ENCODE measurements around the gene OR2T2.
"Not testable (repeated sequence)": the region's sequence is repeated elsewhere in the genome, so short reads cannot be mapped to it uniquely, and the experiment has no call there.

OR2T2 gene

GRCh38 chr1:248445399-248445798, at the start of gene OR2T2:
Gene OR2T2 (plus strand): TSS chr1:248445637. CDS start chr1:248452798, 7,161 bp downstream.
- not testable (repeated sequence) for H3K27ac ChIP-seq (ENCODE audit: low read length); H3K9me3 ChIP-seq (ENCODE audit: control insufficient read depth in 1 of 2, low read length in 2 of 2); H3K4me3 ChIP-seq (ENCODE audit: low read depth in 1 of 2, low read length in 2 of 2); H3K4me1 ChIP-seq (ENCODE audit: control insufficient read depth in 1 of 2, insufficient read depth in 2 of 2, low read length in 2 of 2); H3K36me3 ChIP-seq (ENCODE audit: control insufficient read depth in 1 of 2, insufficient read depth in 2 of 2, low read length in 2 of 2); H3K27me3 ChIP-seq (ENCODE audit: low read depth, low read length)

DNA sequence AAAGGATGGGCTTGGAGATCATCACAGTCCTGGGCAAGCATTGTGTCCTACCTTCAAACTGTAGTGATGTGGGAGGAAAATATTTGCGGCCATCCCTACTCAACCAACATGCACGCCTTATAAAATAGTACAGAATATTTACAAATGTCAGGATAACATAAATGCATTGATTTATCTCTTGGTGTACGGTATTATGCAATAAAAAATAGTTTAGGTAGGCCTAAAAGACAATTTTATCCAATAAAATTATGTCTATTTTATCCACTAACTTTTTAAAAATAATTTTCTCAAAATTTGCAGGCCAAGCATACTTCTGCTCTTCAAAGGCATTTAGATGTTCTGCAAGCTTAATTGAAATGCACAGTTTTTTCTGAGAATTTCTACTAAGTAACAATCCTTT, 42.7 kb upstream of the OR2T2 start, which contains the start of gene OR2T1:
OR2T1 (plus strand) TSS at position 301 of the 400 bp plus-strand sequence. CDS start 3,100 bp downstream, outside the sequence.
- Histone ChIP-seq H3K27ac (ENCODE audit: low read length) (no peak within 1 kb of the TSS), H3K27me3 (ENCODE audit: low read depth, low read length) (no peaks in the 10 kb centered on the region), H3K4me1 (ENCODE audit: control insufficient read depth in 1 of 2, insufficient read depth in 2 of 2, low read length in 2 of 2) (no peaks in the 10 kb centered on the region), H3K9me3 (ENCODE audit: control insufficient read depth in 1 of 2, low read length in 2 of 2) (no peaks in the 10 kb centered on the region), H3K36me3 (ENCODE audit: control insufficient read depth in 1 of 2, insufficient read depth in 2 of 2, low read length in 2 of 2) (no peaks in the 10 kb centered on the region), H3K4me3 (ENCODE audit: low read depth in 1 of 2, low read length in 2 of 2) (no peak within 1 kb of the TSS)

GRCh38 chr1:248404024-248404423, 41.4 kb upstream of the OR2T2 start:
- Histone ChIP-seq H3K9me3 (ENCODE audit: control insufficient read depth in 1 of 2, low read length in 2 of 2) (no peaks in the 10 kb centered on the region), H3K36me3 (ENCODE audit: control insufficient read depth in 1 of 2, insufficient read depth in 2 of 2, low read length in 2 of 2) (no peaks in the 10 kb centered on the region), H3K27ac (ENCODE audit: low read length) (no peak overlapping the region), H3K4me3 (ENCODE audit: low read depth in 1 of 2, low read length in 2 of 2) (no peak overlapping the region), H3K4me1 (ENCODE audit: control insufficient read depth in 1 of 2, insufficient read depth in 2 of 2, low read length in 2 of 2) (no peaks in the 10 kb centered on the region), H3K27me3 (ENCODE audit: low read depth, low read length) (no peaks in the 10 kb centered on the region)

DNA sequence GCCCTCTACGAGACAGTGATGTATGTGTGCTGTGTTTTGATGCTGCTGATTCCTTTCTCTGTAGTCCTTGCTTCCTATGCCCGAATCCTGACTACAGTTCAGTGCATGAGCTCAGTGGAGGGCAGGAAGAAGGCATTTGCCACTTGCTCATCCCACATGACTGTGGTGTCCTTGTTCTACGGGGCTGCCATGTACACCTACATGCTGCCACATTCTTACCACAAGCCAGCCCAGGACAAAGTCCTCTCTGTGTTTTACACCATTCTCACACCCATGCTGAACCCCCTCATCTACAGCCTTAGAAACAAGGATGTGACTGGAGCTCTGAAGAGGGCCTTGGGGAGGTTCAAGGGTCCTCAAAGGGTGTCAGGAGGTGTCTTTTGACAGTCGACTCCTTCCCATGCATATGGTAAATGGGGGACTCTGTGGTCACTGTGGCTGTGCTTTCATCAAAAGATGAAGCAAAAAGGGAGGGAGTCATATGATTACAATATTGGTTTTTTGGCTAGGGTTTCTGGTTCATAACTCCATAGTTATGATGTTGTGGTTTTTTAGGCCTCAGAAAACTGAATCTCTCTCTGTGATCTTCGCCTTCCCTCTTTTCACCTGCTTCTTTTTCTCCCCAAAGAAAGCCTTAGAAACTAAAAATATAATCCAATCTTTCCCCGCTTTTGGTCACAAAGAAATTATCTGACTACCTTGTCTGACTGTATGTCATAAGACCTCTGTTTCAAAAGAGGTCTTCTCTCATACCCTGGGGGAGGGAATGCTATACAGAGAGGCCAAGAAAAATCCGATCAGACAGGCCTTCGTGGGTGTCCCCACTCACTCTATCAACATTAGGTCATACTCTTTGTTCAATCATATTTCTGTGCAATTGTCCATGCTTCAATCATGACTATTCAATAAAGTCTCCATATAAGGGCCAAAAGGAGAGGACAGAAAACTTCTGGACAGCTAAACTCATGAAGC, 38.4 kb upstream of the OR2T2 start:
- no peaks in the 10 kb centered on the region for H3K36me3 ChIP-seq (ENCODE audit: control insufficient read depth in 1 of 2, insufficient read depth in 2 of 2, low read length in 2 of 2)
- H3K9me3 ChIP-seq (ENCODE audit: control insufficient read depth in 1 of 2, low read length in 2 of 2), result peaks cover 2 to 5% of the 10 kb centered on the region in 2 donors
- no peaks in the 10 kb centered on the region for H3K27me3 ChIP-seq (ENCODE audit: low read depth, low read length)

DNA sequence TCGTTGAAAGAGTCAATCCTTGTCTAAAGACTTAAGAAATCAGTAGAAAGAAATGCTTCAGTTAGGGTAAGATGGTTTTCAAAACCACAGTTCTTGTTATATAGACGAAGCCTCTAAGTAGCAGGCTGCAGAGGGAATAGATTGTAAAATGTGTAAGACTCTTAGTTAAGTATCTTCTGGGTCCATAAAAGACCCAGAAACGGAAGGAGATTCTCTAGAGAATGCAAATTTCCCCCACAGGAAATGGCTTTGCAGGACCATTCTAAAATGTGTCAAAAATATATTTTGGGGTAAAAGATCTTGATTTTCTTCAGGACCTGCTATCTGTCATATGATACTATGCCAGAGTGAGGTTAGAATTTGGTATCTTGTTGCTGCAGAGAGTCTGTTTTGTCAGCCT, 29.2 kb upstream of the OR2T2 start:
- H3K36me3 ChIP-seq (ENCODE audit: control insufficient read depth in 1 of 2, insufficient read depth in 2 of 2, low read length in 2 of 2), result no peaks in the 10 kb centered on the region
- peaks cover 0 to 5% of the 10 kb centered on the region in 2 donors for H3K9me3 ChIP-seq (ENCODE audit: control insufficient read depth in 1 of 2, low read length in 2 of 2)
- no peak overlapping the region for H3K27ac ChIP-seq (ENCODE audit: low read length)
- H3K27me3 ChIP-seq (ENCODE audit: low read depth, low read length), result no peaks in the 10 kb centered on the region
- no peaks in the 10 kb centered on the region for H3K4me1 ChIP-seq (ENCODE audit: control insufficient read depth in 1 of 2, insufficient read depth in 2 of 2, low read length in 2 of 2)
- H3K4me3 ChIP-seq (ENCODE audit: low read depth in 1 of 2, low read length in 2 of 2), result no peak overlapping the region

More for the DNA sequence above, 38.4 kb upstream of the OR2T2 start:
- H3K4me3 ChIP-seq (ENCODE audit: low read depth in 1 of 2, low read length in 2 of 2), result no peak overlapping the region
- no peak overlapping the region for H3K27ac ChIP-seq (ENCODE audit: low read length)
- H3K4me1 ChIP-seq (ENCODE audit: control insufficient read depth in 1 of 2, insufficient read depth in 2 of 2, low read length in 2 of 2), result no peaks in the 10 kb centered on the region

DNA sequence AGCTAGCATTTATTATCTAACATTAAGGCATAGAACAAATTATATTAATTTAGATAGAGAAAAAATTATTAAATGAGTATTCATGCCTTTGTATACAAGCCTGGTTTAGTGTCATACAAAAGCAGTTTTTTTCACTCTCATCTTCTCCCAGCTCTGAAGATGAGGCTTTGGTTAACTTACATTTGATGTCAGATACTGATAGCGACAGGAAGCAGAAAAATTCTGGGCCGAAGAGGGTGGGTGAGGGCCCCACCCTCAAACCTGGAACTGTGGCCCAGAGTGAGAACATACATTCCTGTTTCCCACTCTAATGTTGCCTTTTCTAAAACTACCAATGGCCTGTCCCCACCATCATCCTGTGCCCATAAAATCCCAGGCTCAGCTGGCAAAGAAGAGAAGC, 27.6 kb upstream of the OR2T2 start:
- Histone ChIP-seq H3K4me1 (ENCODE audit: control insufficient read depth in 1 of 2, insufficient read depth in 2 of 2, low read length in 2 of 2) (no peaks in the 10 kb centered on the region), H3K36me3 (ENCODE audit: control insufficient read depth in 1 of 2, insufficient read depth in 2 of 2, low read length in 2 of 2) (no peaks in the 10 kb centered on the region), H3K27me3 (ENCODE audit: low read depth, low read length) (no peaks in the 10 kb centered on the region), H3K9me3 (ENCODE audit: control insufficient read depth in 1 of 2, low read length in 2 of 2) (peaks cover 0 to 3% of the 10 kb centered on the region in 2 donors), H3K27ac (ENCODE audit: low read length) (no peak overlapping the region), H3K4me3 (ENCODE audit: low read depth in 1 of 2, low read length in 2 of 2) (no peak overlapping the region)

DNA sequence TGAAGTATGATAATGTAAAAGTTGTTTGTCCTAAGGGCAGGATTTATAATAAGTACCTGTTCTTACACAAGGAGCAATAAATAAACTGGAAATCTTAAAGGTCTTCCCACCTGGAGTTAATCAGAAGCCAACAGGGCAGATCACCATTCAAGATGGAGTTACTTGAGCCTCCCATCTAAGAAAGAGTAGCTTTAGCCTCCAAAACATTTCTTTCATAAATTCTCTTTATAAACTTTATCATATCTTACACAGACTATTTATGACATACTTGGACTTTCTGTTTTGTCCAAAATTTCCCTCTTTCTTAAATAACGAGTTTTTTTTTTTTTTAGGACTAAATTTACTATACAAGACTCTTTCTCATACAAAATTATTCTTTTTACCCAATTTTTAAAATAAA, 24.1 kb upstream of the OR2T2 start:
- Histone ChIP-seq H3K27ac (ENCODE audit: low read length) (no peak overlapping the region), H3K9me3 (ENCODE audit: control insufficient read depth in 1 of 2, low read length in 2 of 2) (peaks cover 0 to 3% of the 10 kb centered on the region in 2 donors), H3K4me3 (ENCODE audit: low read depth in 1 of 2, low read length in 2 of 2) (no peak overlapping the region), H3K4me1 (ENCODE audit: control insufficient read depth in 1 of 2, insufficient read depth in 2 of 2, low read length in 2 of 2) (no peaks in the 10 kb centered on the region), H3K36me3 (ENCODE audit: control insufficient read depth in 1 of 2, insufficient read depth in 2 of 2, low read length in 2 of 2) (no peaks in the 10 kb centered on the region), H3K27me3 (ENCODE audit: low read depth, low read length) (no peaks in the 10 kb centered on the region)

DNA sequence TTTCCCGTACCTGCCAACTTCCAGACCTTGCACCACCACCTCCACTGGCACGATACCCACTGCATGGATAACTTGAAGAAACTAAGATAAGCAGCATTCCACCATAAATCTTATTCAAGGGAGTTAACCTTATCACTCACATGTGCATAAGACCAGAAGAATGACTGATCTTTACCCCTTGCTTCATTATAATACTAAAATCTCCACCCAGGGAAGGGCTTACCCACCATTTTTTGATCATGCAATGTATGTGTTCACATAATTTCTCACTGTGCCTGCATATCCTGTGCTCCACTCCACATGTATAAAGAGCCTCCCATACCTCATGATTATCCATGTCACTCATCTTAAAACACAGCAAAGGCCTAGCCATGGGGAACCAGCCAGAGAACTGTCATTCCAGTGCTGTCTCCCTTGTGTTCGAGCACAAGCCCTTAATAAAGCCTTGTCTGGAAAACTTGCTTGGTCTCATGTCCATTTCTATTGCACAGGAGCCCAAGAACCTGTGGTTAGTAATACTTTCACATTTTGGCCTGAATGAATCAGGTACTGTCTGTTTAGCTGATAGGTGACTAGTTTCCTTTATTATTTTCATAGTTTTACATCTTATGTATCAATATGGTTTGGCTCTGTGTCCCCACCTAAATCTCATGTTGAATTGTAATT, 17.8 kb upstream of the OR2T2 start:
- not testable (repeated sequence) for H3K36me3 ChIP-seq (ENCODE audit: control insufficient read depth in 1 of 2, insufficient read depth in 2 of 2, low read length in 2 of 2); H3K4me1 ChIP-seq (ENCODE audit: control insufficient read depth in 1 of 2, insufficient read depth in 2 of 2, low read length in 2 of 2); H3K27me3 ChIP-seq (ENCODE audit: low read depth, low read length); H3K4me3 ChIP-seq (ENCODE audit: low read depth in 1 of 2, low read length in 2 of 2); H3K9me3 ChIP-seq (ENCODE audit: control insufficient read depth in 1 of 2, low read length in 2 of 2); H3K27ac ChIP-seq (ENCODE audit: low read length)

GRCh38 chr1:248428192-248428533, 17.3 kb upstream of the OR2T2 start:
- not testable (repeated sequence) for H3K4me1 ChIP-seq (ENCODE audit: control insufficient read depth in 1 of 2, insufficient read depth in 2 of 2, low read length in 2 of 2); H3K4me3 ChIP-seq (ENCODE audit: low read depth in 1 of 2, low read length in 2 of 2); H3K9me3 ChIP-seq (ENCODE audit: control insufficient read depth in 1 of 2, low read length in 2 of 2)

GRCh38 chr1:248431683-248432082, 13.8 kb upstream of the OR2T2 start:
- not testable (repeated sequence) for H3K27me3 ChIP-seq (ENCODE audit: low read depth, low read length); H3K36me3 ChIP-seq (ENCODE audit: control insufficient read depth in 1 of 2, insufficient read depth in 2 of 2, low read length in 2 of 2)

More at GRCh38 chr1:248428192-248428533, 17.3 kb upstream of the OR2T2 start:
- not testable (repeated sequence) for H3K27me3 ChIP-seq (ENCODE audit: low read depth, low read length); H3K27ac ChIP-seq (ENCODE audit: low read length); H3K36me3 ChIP-seq (ENCODE audit: control insufficient read depth in 1 of 2, insufficient read depth in 2 of 2, low read length in 2 of 2)

GRCh38 chr1:248432201-248432600, 13.2 kb upstream of the OR2T2 start:
- not testable (repeated sequence) for H3K27ac ChIP-seq (ENCODE audit: low read length); H3K4me1 ChIP-seq (ENCODE audit: control insufficient read depth in 1 of 2, insufficient read depth in 2 of 2, low read length in 2 of 2); H3K27me3 ChIP-seq (ENCODE audit: low read depth, low read length); H3K9me3 ChIP-seq (ENCODE audit: control insufficient read depth in 1 of 2, low read length in 2 of 2); H3K4me3 ChIP-seq (ENCODE audit: low read depth in 1 of 2, low read length in 2 of 2); H3K36me3 ChIP-seq (ENCODE audit: control insufficient read depth in 1 of 2, insufficient read depth in 2 of 2, low read length in 2 of 2)

More at GRCh38 chr1:248431683-248432082, 13.8 kb upstream of the OR2T2 start:
- H3K27ac ChIP-seq (ENCODE audit: low read length); H3K9me3 ChIP-seq (ENCODE audit: control insufficient read depth in 1 of 2, low read length in 2 of 2); H3K4me3 ChIP-seq (ENCODE audit: low read depth in 1 of 2, low read length in 2 of 2); H3K4me1 ChIP-seq (ENCODE audit: control insufficient read depth in 1 of 2, insufficient read depth in 2 of 2, low read length in 2 of 2): not testable (repeated sequence)

All from muscle layer of duodenum (tissue), 2 donors.